CD4-positive, CD25-positive, alpha-beta regulatory T cell (primary cell): ENCODE data around the gene COA6. TPM values are rescaled to one million over a fixed set of nuclear protein-coding genes. Genes with fewer than 3 reads are reported as not detected.

Experiments used
- polyA plus RNA-seq, 4 donors: library from polyadenylated mRNA; unstranded; fragments of 300-500 nt; fragmentation: Illumina TruSeq; gene quantifications; one replicate each; pipeline ENCODE4 v1.2.3, GENCODE V29; 2021
- total RNA-seq: library from RNA; stranded (reverse); gene quantifications from one replicate; pipeline ENCODE4 v1.2.3, GENCODE V29; 2022

Gene COA6
- total and polyA plus RNA-seq, 5 donors from 2014 or later: 11.9 to 61.9 (median 53.8) TPM

Other genes starting within 250 kb of the COA6 start
- gene TARBP1, start 105.7 kb downstream of the COA6 start, total RNA-seq: 30.0 TPM
- 10 to 100 TPM in 1 of 4 donors, 1 to 10 TPM in 3; 6.9 to 10.4 (median 8.8) TPM for gene TARBP1, start 105.7 kb downstream of the COA6 start, polyA plus RNA-seq
- 375 TPM for gene IRF2BP2, start 236.7 kb downstream of the COA6 start, total RNA-seq
- gene IRF2BP2, start 236.7 kb downstream of the COA6 start, polyA plus RNA-seq: 10 to 100 TPM; 21.1 to 36.0 (median 24.2) TPM